Rectal smooth muscle tissue (tissue), 1 donor: ENCODE results near the gene AVPR1B.

Experiments used
- H3K27ac ChIP-seq: one replicate; pipeline ENCODE4 v1.7.0; 2013; ENCODE audit warnings: low read depth, low read length, inconsistent platforms
- H3K27me3 ChIP-seq: one replicate; pipeline ENCODE4 v1.7.0; 2013; ENCODE audit warnings: low read length; ENCODE audit not compliant: control insufficient read depth, insufficient read depth
- H3K36me3 ChIP-seq: one replicate; pipeline ENCODE4 v1.7.0; 2013; ENCODE audit warnings: low read length; ENCODE audit not compliant: control insufficient read depth, insufficient read depth
- H3K4me1 ChIP-seq: one replicate; pipeline ENCODE4 v1.7.0; 2013; ENCODE audit warnings: low read length; ENCODE audit not compliant: control insufficient read depth, insufficient read depth
- H3K4me3 ChIP-seq: one replicate; pipeline ENCODE4 v1.7.0; 2013; ENCODE audit warnings: low read length
- H3K9ac ChIP-seq: one replicate; pipeline ENCODE4 v1.7.0; 2013; ENCODE audit warnings: low read length

The AVPR1B gene

GRCh38 chr1:206117151-206117948 is at the start of gene AVPR1B:
AVPR1B (minus strand) TSS chr1:206117388; CDS start chr1:206116890, 498 bp downstream.
- Histone ChIP-seq H3K4me1 (peaks cover 2% of the 10 kb centered on the region), H3K36me3 (no peaks in the 10 kb centered on the region), H3K27ac (no peak within 1 kb of the TSS), H3K27me3 (peaks cover 7% of the 10 kb centered on the region), H3K4me3 (peak within 1 kb of the TSS; percentile 64), H3K9ac (no peak within 1 kb of the TSS)

GRCh38 chr1:206145771-206146290 is 28.6 kb upstream of the AVPR1B start:
- H3K4me1 ChIP-seq = no peaks in the 10 kb centered on the region
- no peak overlapping the region for H3K9ac ChIP-seq
- no peaks in the 10 kb centered on the region for H3K27me3 ChIP-seq
- no peak overlapping the region for H3K4me3 ChIP-seq
- no peak overlapping the region for H3K27ac ChIP-seq
- H3K36me3 ChIP-seq = no peaks in the 10 kb centered on the region

- no peaks in the 10 kb centered on the region for H3K4me1 ChIP-seq
- no peak overlapping the region for H3K4me3 ChIP-seq
- H3K36me3 ChIP-seq = no peaks in the 10 kb centered on the region
- H3K27ac ChIP-seq = no peak overlapping the region
- H3K27me3 ChIP-seq = no peaks in the 10 kb centered on the region
- H3K9ac ChIP-seq = no peak overlapping the region
These were observed 27.4 kb upstream of the AVPR1B start for GRCh38 chr1:206144605-206145004.

GRCh38 chr1:206143537-206144172 is 26.5 kb upstream of the AVPR1B start:
- no peaks in the 10 kb centered on the region for H3K27me3 ChIP-seq
- H3K36me3 ChIP-seq = no peaks in the 10 kb centered on the region
- no peak overlapping the region for H3K27ac ChIP-seq
- no peak overlapping the region for H3K4me3 ChIP-seq
- H3K4me1 ChIP-seq = no peaks in the 10 kb centered on the region
- H3K9ac ChIP-seq = no peak overlapping the region

- Histone ChIP-seq H3K27me3 (no peaks in the 10 kb centered on the region), H3K36me3 (no peaks in the 10 kb centered on the region), H3K4me1 (no peaks in the 10 kb centered on the region), H3K27ac (no peak overlapping the region), H3K9ac (no peak overlapping the region), H3K4me3 (no peak overlapping the region)
These were observed 25.6 kb upstream of the AVPR1B start for GRCh38 chr1:206142770-206143169.

- H3K9ac ChIP-seq = no peak overlapping the region
- H3K4me3 ChIP-seq = no peak overlapping the region
- no peaks in the 10 kb centered on the region for H3K4me1 ChIP-seq
- no peaks in the 10 kb centered on the region for H3K27me3 ChIP-seq
- no peak overlapping the region for H3K27ac ChIP-seq
- H3K36me3 ChIP-seq = no peaks in the 10 kb centered on the region
These were observed 24.8 kb upstream of the AVPR1B start for GRCh38 chr1:206142011-206142410.

GRCh38 chr1:206136241-206136640 is 19.1 kb upstream of the AVPR1B start:
- H3K27me3 ChIP-seq = no peaks in the 10 kb centered on the region
- no peaks in the 10 kb centered on the region for H3K36me3 ChIP-seq
- H3K9ac ChIP-seq = no peak overlapping the region
- no peak overlapping the region for H3K27ac ChIP-seq
- no peak overlapping the region for H3K4me3 ChIP-seq
- no peaks in the 10 kb centered on the region for H3K4me1 ChIP-seq

- H3K36me3 ChIP-seq = no peaks in the 10 kb centered on the region
- H3K4me1 ChIP-seq = no peaks in the 10 kb centered on the region
- no peak overlapping the region for H3K4me3 ChIP-seq
- H3K27ac ChIP-seq = no peak overlapping the region
- H3K9ac ChIP-seq = no peak overlapping the region
- H3K27me3 ChIP-seq = no peaks in the 10 kb centered on the region
These were observed 18.1 kb upstream of the AVPR1B start for GRCh38 chr1:206135248-206135647.

- Histone ChIP-seq H3K4me1 (no peaks in the 10 kb centered on the region), H3K9ac (no peak overlapping the region), H3K36me3 (no peaks in the 10 kb centered on the region), H3K4me3 (no peak overlapping the region), H3K27me3 (no peaks in the 10 kb centered on the region), H3K27ac (no peak overlapping the region)
These were observed 16.7 kb upstream of the AVPR1B start for GRCh38 chr1:206133751-206134415.

GRCh38 chr1:206131037-206131436 is 13.8 kb upstream of the AVPR1B start:
- Histone ChIP-seq H3K4me1 (no peaks in the 10 kb centered on the region), H3K36me3 (no peaks in the 10 kb centered on the region), H3K27ac (no peak overlapping the region), H3K4me3 (no peak overlapping the region), H3K27me3 (no peaks in the 10 kb centered on the region), H3K9ac (no peak overlapping the region)

- H3K36me3 ChIP-seq = no peaks in the 10 kb centered on the region
- H3K4me3 ChIP-seq = no peak overlapping the region
- no peaks in the 10 kb centered on the region for H3K27me3 ChIP-seq
- no peaks in the 10 kb centered on the region for H3K4me1 ChIP-seq
- no peak overlapping the region for H3K9ac ChIP-seq
- no peak overlapping the region for H3K27ac ChIP-seq
These were observed 11.0 kb upstream of the AVPR1B start for GRCh38 chr1:206128196-206128595.

GRCh38 chr1:206127336-206127735 is 10.1 kb upstream of the AVPR1B start:
- Histone ChIP-seq H3K27ac (no peak overlapping the region), H3K9ac (no peak overlapping the region), H3K27me3 (no peaks in the 10 kb centered on the region), H3K36me3 (no peaks in the 10 kb centered on the region), H3K4me1 (no peaks in the 10 kb centered on the region), H3K4me3 (no peak overlapping the region)
